Measurements from ENCODE around the gene HOXA4. TPM values are rescaled to one million over a fixed set of nuclear protein-coding genes. Genes with fewer than 3 reads are reported as not detected.

Gene HOXA4
- total RNA-seq, 3 donors from 2014 or later, result 0.80 to 2.8 (median 2.0) TPM

DNA sequence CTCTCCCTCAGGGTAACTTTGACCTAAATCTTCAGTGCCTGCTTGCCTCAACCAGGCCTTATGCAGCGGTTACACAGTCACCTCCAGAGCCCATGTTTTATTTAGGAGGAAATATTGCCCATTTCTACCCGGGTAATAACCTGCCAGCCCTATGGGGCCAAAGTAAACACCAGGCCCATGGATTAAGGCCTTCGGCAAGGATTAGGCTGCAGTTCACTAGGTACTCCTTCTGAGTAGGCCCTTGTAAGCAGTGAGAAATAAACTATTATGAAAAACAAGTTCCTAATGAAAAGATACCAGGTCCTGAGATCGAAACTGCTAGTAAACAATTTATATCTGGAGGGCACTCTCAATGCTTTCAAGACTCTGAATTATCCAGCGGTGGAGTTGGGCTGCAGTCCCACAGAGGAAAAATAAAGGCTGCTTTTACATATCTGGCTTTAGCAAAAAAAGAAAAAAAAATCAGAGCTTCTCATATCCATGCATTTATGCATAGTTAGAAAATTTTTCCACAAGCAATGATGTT is 47.3 kb upstream of the HOXA4 start:
- TF ChIP-seq, protein P1, sequence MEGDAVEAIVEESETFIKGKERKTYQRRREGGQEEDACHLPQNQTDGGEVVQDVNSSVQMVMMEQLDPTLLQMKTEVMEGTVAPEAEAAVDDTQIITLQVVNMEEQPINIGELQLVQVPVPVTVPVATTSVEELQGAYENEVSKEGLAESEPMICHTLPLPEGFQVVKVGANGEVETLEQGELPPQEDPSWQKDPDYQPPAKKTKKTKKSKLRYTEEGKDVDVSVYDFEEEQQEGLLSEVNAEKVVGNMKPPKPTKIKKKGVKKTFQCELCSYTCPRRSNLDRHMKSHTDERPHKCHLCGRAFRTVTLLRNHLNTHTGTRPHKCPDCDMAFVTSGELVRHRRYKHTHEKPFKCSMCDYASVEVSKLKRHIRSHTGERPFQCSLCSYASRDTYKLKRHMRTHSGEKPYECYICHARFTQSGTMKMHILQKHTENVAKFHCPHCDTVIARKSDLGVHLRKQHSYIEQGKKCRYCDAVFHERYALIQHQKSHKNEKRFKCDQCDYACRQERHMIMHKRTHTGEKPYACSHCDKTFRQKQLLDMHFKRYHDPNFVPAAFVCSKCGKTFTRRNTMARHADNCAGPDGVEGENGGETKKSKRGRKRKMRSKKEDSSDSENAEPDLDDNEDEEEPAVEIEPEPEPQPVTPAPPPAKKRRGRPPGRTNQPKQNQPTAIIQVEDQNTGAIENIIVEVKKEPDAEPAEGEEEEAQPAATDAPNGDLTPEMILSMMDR (IDR thresholded peaks at IDR 0.05), result no peak
- TF ChIP-seq POLR2A (IDR thresholded peaks at IDR 0.05), result no peak
- no peaks in the 10 kb centered on the region for H3K9me3 ChIP-seq
- intact Hi-C loops (cut with DNase I; ENCODE audit: low total_unique reads), result loop anchor here (10.0 kb wide), 1 partner anchor 1323 kb away; no protein-coding TSS in a partner anchor
- peaks cover 8 to 85% of the 10 kb centered on the region in 2 donors for H3K27me3 ChIP-seq
- DNase-seq (ENCODE audit: low spot score in 2 of 2), result no peak
- no peaks in the 10 kb centered on the region for H3K36me3 ChIP-seq
- no peaks in the 10 kb centered on the region for H3K4me1 ChIP-seq
- H3K27ac ChIP-seq, result no peak overlapping the region
- peak overlapping the region in 1 of 3 donors; percentile 15 for H3K4me3 ChIP-seq

DNA sequence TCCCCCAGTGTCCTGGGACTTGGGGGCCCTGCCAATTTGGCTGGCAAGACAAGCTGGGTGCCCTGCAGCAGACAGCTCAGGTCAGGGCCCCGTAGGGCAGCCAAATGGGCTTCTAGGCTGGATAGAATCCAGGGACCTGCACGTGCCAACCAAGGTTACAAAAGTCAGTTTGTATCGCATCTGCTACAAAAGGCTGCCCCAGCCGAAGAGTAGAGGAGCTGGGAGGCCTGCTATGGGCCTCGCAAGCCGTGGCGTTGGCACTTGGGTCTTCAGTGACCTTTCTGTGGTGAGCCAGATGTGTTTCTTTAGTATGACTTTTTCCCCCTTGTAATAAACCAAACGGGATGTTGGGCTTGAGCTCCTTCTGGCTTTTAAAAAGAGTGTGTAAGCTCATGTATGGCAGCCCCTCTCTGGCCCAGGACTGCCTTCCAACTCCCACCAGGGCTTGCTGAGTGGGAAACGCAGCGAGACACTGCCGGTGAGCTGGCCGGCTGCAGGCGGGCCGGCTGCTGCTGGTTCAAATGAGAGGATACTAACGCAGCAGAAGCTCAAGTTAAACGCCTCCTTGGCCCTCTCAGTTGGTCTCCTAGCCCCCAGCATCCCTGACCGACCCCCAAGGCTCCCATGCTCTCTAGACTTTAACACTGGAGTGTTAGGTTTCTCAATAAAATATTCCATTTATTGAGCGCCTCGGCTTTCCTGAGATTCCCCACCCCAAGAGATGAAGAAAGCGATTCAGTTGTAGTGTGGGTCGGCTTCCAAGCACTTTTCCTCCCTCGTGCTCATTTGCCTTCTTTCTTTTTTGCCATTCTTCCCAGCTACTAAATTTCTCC is 46.6 kb upstream of the HOXA4 start:
- peaks cover 8 to 78% of the 10 kb centered on the region in 2 donors for H3K27me3 ChIP-seq
- no peak overlapping the region for H3K27ac ChIP-seq
- DNase-seq (ENCODE audit: low spot score in 2 of 2), result no peak
- intact Hi-C loops (cut with DNase I; ENCODE audit: low total_unique reads), result loop anchor here (10.0 kb wide), 1 partner anchor 1322 kb away; no protein-coding TSS in a partner anchor
- no peaks in the 10 kb centered on the region for H3K36me3 ChIP-seq
- TF ChIP-seq POLR2A (IDR thresholded peaks at IDR 0.05) (no peak), POLR2AphosphoS5 (IDR thresholded peaks at IDR 0.05) (no peak)
- TF ChIP-seq, protein P1 (IDR thresholded peaks at IDR 0.05), result no peak
- H3K4me3 ChIP-seq, result peak overlapping the region in 1 of 3 donors; percentile 15
- no peaks in the 10 kb centered on the region for H3K9me3 ChIP-seq
- H3K4me1 ChIP-seq, result no peaks in the 10 kb centered on the region

DNA sequence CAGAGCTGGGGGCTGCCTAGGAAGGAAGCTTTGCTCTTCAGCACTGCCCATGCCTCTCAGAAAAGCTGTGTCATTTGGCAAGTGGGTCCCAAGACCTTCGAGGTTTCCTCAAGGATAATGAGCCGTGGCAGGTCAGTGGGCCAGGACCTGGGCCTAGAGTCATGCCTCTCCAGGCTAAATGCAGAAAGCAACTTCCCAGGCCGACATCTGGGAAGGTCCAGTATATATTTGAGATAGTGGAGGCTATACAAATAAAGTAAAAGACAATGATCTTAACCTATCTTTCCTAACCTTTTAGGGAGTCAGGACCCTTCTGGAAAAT is 45.9 kb upstream of the HOXA4 start:
- DNase-seq (ENCODE audit: low spot score in 2 of 2), result no peak
- Histone ChIP-seq H3K27ac (no peak overlapping the region), H3K36me3 (no peaks in the 10 kb centered on the region), H3K27me3 (peaks cover 3 to 71% of the 10 kb centered on the region in 2 donors), H3K4me3 (peak overlapping the region in 1 of 3 donors; percentile 19), H3K4me1 (no peaks in the 10 kb centered on the region), H3K9me3 (no peaks in the 10 kb centered on the region)
- TF ChIP-seq POLR2A (IDR thresholded peaks at IDR 0.05) (no peak), POLR2AphosphoS5 (IDR thresholded peaks at IDR 0.05) (no peak)
- TF ChIP-seq, protein P1 (IDR thresholded peaks at IDR 0.05), result no peak
- intact Hi-C loops (cut with DNase I; ENCODE audit: low total_unique reads), result loop anchor here (10.0 kb wide), 1 partner anchor 1322 kb away; no protein-coding TSS in a partner anchor

DNA sequence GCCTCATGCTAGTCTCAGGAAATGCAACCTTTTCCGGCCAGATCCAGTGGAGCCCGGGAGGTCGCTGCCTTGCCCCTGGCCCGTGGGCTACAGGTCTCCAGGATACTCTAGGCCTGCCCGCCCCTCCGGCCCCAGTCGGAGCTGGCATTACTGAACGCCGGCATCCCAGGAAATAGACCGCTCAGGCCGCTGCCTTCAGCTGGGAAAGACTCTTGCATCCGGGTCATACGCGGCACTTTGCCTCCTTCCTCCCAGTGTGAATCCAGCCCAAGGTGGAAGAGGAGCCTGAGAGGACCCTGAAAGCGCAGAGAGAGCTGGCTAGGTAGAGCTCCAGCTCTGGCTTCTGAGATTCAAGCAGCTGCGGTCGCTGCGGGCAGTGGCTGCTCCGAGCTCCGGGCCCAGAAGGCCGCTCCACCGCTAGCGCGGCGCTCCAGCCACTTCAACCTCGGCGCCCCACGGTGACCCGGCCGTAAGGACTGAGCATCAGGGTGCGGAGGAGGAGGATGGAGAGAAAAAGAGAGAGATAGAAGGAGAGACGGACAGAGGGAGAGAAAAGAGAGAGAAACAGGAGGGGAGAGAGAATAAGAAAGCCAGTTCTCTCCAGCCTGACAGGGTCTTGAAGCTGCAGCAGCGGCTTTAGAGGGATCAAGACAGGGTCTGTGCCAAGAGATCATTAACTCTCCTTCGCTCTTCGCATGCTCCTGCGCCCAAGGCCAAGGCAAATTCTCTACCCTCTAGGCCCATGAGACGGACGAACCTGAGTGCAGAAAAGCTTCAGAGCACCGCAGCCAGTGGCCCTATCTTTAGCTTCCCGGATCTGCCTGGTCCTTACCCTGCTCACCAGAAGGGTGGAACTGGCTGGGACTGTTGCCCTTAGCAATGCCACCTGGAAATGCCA is 45.3 kb upstream of the HOXA4 start:
- TF ChIP-seq, protein P1 (IDR thresholded peaks at IDR 0.05), result no peak
- Histone ChIP-seq H3K4me1 (no peaks in the 10 kb centered on the region), H3K27me3 (peaks cover 5 to 67% of the 10 kb centered on the region in 2 donors), H3K27ac (no peak overlapping the region), H3K9me3 (no peaks in the 10 kb centered on the region), H3K4me3 (peak overlapping the region in 1 of 3 donors; percentile 19), H3K36me3 (no peaks in the 10 kb centered on the region)
- peak in 1 of 2 donors; percentile 49 for DNase-seq (ENCODE audit: low spot score in 2 of 2)
- intact Hi-C loops (cut with DNase I; ENCODE audit: low total_unique reads), result loop anchor here (10.0 kb wide), 1 partner anchor 1321 kb away; no protein-coding TSS in a partner anchor
